ENCODE measurements around the gene EFNB2.

Gene EFNB2

DNA sequence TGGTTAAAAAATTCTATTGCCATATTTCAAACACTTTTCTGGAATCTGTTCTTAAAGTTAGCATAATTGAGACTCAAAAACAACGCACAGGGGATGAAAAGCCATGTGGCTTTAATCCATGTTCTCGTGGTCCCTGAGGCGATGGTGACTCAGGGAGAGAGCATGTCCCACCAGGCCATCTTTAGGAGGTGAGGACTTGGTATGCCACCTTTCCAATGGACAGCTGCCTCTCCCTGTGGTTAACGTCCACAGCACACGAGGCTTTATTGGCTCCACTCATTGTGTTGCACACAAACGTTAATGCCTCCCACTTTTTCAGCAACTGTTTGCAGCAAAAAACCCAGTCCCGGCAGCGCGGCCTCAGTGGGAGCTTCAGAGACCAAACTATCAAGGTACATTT is 51.4 kb downstream of the EFNB2 start:
- DNase-seq (ENCODE audit: low spot score), result no peak

DNA sequence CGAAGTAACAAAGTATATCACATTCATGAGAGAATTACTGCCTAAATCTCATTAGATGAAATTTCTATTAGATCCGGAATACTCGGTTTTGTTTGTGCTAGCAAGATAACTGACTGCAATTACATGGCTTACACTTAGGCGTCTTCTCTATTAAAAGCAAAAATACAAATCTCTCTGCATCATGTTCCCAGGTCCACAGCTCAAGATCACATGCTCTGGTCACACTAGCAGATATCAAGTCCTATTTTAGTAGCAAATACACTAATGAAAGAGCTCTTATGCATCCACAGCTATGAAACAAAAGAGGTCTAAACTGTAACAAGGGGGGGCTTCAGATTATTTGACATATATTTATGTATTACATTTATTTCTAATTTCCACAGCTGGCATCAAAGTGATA is 53.5 kb downstream of the EFNB2 start:
- DNase-seq (ENCODE audit: low spot score), result no peak

DNA sequence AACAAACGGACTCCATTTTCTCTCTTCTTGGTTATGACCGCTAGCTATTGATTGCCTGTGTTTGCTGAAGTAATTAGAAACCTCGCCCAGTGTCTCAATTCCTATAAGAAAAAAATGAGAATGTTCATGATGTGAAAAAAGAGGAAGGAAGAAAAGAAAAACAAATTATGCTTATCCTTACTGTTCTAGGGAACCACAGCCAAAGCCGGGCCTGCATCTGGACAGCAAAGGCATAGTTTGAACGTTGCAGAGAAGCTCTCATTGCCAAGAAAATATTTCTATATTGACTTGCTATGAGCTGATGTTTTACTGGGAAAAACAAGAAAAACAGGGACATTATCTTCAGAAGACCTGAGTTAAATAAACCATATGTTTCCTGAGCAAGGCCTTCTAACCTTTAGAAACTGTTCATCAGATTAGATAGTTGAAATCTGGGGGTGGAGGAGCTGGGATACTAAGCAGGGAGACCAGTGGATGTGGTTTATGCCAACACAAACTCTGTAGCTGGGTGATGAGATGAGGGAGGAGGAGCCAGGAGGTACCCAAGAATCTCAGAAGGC is 55.0 kb downstream of the EFNB2 start:
- no peak for DNase-seq (ENCODE audit: low spot score)

DNA sequence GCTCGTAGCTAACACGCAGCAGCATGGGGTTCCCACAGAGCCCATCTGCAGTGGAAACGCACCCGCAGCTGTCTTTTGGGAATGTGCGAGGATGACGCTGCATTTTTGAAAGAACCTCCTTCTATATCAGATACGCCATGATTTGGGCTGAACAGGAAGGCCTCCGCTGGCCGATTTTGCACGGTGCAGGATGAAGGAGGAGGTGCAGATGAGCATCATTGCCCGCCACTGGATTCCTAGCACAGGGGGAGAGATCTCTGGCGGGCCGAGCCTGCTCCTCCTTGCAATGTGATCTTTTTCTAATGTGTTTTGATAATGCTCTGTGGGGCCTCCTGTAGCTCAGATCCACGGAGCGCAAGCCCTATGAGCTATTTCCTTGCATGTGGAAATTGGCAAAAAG is 55.5 kb downstream of the EFNB2 start:
- no peak for DNase-seq (ENCODE audit: low spot score)

DNA sequence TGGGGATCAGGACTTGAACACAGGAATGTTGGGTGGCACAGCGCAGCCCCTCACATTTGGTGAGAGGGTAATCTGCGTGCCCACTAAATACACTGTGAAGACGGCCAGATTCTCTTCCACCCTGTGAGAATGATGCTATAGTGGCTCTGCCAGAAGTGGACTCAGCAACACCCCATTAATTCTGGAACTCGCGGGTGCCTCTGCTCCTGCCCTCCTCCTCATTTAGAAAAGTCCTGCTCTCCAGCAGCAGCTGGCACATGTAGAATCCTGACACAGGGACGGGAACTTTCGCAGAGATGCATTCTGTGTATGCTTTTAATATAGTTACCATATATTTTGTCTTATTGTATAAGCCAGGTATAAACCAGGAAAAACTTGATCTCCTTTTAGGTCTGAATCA is 57.3 kb downstream of the EFNB2 start:
- DNase-seq (ENCODE audit: low spot score), result no peak

DNA sequence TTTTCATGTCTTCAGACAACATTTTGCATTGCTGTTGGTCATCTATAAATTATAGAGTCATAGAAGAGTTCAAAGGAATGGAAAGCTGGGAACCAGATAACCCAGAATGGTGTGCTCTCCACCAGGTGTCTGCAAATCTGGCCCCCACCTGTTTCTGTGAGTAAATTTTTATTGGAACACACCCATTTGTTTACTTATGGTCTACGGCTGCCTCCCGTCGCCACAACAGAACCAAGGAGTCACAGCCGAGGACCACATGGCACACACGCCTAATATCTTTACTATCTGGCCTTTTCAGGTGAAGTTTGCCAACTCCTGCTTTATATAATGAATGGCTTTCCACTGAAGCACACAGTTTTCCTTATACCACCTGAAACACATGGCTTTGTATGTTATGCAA is 58.2 kb downstream of the EFNB2 start:
- no peak for DNase-seq (ENCODE audit: low spot score)

DNA sequence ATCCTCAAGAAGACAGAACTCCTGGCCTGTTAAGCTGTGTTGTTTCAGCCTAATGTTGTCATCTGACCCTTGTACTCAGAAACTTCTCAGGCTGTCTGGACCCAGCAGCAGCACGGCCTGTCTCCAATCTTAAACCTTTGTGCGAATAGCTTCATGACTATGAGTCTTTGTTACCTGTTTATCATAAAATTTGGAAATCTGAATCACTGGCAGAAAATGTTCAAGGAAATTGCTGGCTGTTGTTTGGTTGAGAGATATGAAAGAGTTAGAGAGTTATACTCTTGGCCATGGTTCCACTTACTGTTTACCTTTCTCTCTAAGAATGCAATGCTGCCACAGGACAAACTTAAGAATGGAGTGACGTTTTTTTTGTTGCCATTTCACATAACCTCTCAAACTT is 59.6 kb downstream of the EFNB2 start:
- no peak for DNase-seq (ENCODE audit: low spot score)

DNA sequence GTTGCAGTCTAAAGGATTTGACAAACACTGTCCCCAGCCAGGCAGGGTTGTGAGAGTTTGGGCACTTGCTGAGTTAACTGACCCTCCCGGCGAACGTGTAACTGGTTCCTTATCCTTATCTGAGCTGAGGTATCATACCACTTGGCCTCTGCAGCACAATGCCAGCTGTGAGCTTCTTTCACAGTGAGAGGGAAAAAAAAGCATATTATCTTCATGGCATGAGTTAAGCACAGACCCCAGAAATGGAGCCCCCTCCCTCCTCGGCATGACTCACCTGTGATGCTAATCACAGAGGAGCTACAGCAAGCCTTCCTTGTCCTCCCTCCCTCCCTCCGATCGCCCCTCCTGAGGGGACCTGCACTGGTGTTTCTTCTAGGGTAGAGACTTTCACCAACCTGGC is 60.5 kb downstream of the EFNB2 start:
- no peak for DNase-seq (ENCODE audit: low spot score)

DNA sequence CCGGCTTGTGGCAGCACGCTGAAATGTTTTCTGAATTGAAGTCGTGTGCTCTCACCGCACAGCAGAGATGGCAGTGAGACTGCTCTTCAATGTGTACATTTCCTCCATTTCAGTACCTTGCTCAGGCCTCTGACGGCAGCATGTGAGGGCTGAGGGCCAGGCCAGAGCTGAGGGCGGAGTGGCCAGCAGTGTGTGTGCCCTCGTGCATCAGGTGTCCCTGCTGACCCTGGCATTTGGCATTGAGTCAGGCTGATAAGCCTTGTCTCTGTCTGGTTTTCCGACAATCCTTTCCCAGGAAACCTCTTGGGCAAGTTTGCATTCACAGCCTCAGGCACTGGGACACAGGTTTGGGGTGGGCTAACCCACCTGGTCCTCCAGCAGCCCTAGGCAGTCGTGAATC is 62.3 kb downstream of the EFNB2 start:
- no peak for DNase-seq (ENCODE audit: low spot score)

DNA sequence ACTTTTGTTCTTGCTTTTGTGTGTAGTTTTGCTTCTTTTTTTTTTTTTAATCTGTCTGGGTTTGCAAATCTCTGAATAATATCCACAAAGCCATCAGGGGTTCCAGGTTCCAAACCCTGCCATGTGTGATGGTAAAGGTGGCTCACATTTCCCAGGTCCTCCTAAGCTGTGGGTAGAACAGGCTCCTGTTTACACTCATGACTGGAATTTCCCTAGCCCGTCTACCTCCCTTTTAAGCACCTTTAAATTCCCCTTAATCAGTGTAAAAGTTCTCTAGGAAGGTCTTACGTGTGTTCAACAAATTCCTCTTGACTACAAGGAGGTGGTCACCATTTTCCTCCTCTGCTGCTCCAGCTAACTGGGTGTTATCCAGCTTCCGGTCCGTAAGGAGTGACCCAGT is 62.8 kb downstream of the EFNB2 start:
- DNase-seq (ENCODE audit: low spot score), result no peak

DNA sequence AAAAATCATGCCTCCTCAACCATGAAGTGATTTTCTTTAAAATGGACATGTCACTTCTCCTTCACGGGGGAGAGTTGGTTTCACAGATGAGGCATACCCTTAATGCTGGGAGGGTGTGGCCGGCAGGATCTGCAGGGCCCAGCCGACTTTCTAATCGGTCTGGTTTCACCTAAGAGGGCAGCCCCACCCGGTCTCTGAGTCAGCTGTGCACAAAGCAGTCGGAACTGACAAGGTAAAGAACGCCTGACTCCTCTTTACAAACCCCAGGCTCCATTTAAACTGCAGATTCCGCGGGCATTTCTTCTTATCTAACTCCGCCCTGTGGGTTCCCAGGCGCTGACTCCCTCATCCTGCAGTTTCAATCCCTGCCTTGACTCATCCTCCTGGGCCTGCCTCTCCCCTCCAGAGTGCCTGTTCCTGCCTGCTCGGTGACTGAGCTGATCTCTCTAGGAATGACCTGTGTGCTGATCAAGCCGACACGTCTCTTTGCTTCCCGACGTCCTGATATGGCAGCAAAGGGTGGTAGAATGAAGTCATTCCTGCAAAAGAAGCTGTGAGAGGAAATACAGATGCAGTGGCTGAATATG is 63.4 kb downstream of the EFNB2 start:
- DNase-seq (ENCODE audit: low spot score), result no peak

DNA sequence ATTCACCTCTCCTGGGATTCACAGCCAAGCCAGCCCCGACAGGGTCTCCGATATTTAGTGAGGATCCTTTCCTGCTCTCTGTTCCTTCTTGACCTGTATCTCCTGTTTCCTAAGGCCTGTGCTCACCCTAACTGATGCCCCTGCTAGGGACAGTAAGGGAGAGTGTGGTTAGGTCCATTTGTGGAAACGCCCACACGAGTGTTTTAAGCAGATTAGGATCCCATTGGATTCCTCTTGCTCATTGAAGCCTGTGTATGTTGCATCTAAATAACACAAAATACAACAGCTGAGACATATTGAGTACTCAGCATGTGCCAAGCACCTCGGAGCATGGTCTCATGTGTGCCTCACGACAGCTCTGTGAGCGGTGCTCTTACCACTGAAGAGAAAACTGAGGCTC is 64.9 kb downstream of the EFNB2 start:
- DNase-seq (ENCODE audit: low spot score), result no peak

DNA sequence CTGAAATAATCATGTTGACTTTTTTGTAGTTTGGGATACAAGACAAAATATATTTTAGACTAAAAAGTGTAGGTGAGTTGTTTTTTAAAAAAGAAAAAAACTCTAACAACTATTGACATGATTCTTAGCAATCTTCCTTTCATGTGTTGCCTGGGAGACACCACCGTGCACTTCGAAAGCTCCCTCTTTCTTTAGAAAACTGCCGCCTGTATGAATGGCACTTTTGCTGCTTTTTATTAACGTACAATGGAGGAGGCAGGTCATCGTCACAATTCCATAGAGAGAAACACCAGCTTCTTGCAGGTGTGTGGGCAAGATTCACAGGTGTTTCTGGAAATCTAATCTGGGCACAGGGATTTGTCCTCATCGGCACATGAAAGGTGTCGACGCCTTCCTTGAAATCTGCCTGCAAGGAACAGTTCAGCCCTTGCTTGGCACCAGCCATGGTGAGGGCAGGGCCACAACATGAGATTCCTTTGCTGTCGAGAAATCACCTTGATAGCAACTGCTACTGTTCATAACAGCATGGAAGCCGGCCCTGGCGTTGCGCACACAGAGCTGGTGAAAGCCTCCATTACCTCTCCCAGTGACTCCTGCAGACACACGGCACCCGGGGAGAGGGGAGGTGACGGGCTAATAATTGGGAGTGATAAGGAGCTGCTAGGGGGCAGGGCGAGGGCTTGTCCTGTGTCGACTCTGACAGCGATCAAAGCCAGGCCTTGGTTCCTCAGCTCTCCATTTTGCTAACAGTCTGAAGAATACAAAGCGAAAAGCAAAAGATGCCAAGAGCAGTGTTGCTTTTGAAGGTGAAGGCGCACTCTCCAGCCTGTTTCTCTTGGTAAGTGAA is 66.5 kb downstream of the EFNB2 start:
- no peak for DNase-seq (ENCODE audit: low spot score)

DNA sequence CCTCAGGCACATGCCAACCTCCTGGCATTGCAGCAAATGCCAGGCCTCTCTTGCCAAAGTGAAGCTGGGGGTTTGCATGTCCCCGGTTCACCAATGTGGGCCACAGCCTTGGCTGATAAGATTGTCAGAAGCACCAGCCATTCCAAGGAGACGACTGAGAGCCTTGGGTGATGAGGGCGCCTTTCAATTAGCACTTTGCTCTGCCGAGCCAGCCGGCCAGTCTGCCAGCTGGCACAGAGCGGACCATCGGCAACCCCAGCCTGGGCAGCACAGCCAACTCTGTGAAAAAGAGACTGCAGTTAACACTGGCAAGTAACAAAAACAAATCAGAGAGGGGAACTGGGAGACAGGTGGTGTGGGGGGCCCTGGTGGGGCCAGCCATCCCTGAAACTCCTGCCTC is 67.3 kb downstream of the EFNB2 start:
- no peak for DNase-seq (ENCODE audit: low spot score)

DNA sequence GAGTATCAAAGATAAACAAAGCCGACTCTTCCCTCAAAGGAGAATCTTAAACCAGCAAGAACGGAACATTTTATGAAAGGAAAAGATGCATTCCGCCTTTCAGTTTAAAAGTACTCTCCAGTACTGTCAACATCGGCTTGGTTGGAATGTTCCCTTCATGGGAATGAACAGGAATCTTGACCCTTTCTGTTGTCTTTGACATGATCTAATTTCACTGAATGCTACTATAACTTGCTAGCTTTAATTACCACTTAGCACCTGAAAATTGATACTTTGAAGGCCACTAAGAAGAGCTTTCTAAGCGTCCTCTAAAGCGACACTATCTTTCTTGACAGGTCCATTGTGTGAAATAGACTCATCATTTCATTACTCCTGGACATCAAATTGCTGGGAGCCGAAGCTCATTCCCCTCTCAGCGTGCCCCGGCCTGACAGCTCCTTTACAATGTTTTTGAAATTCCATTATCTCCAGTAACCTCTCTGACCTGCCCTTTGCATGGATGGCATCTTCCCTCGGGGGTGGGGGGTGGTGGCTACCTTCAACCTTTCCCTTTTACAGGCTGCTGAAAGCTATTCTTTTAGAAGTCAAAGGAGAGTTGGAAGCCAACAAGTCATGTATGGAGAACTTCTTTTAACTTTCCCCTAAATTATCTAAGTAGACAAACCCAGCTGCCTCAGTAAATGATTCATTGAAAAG is 67.9 kb downstream of the EFNB2 start:
- DNase-seq (ENCODE audit: low spot score), result no peak

DNA sequence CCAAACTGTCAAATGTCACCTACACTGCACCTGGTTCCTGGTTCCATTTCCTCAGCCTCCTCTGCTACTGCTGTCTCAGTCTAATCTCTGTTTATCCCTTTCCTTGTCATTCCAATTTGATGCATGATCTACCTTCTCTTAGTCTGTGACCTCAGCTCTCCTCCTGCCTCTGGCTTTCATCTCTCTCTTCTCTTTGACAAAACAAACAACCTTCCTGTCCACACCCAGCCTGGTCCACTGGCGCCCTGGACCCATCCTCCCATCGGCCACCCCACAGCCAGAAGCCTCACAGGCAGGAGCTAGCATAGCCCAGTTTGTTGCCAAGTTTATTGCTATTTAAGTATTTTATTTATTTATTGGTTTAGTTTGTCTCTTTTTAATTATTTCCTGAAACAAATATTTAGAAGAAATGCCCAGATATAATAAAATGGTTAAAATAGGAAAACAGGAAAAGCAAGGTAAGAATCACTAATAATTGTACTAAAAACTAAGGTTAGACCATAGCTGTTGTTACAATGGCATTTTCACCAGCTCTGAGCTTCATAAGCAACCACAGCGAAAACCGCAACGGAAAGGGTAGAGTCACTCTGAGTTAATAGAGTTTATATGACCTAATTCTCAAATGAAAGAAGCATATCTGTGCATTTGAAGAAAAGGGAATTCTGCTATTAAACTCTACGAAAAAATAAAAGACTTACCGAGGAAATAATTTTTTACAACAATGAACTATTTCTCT is 68.6 kb downstream of the EFNB2 start:
- DNase-seq (ENCODE audit: low spot score), result no peak

DNA sequence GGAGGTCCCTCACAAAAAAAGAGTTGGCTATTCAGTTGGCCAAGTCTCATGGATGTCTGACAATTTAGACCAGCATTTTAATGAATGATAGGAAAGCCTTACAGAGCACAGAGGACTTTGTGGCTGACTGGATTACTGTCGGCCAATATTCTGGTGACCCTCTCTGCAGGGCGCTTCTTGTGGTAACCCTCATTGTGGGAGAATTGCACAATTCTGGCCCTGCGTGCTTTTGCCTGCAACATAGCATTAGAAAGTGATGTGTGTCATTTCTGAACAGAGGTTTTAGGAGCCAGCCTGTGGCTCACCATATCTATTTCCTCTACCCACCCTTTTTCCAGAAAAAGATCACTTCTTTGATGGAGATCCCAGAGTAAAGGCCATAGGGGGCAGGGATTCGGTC is 71.4 kb downstream of the EFNB2 start:
- DNase-seq (ENCODE audit: low spot score), result no peak

DNA sequence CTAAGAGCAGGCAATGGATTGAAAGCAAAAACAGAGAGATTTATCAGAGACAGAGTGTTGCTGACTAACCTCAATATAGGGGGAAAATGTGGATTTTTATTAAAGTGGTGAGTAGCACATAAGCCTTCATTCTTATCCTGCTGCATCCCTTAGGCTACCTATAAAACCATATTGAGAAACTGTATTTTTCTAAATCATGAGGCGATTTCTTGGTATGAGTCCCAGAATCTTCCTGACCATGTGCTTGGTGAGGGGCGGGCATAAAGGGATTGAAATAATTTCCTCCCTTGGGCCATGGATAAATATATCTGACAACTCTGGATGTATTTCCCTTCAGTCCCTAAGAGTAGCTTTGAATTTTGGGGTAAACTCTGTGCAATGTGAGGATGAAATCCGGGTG is 72.8 kb downstream of the EFNB2 start:
- no peak for DNase-seq (ENCODE audit: low spot score)

DNA sequence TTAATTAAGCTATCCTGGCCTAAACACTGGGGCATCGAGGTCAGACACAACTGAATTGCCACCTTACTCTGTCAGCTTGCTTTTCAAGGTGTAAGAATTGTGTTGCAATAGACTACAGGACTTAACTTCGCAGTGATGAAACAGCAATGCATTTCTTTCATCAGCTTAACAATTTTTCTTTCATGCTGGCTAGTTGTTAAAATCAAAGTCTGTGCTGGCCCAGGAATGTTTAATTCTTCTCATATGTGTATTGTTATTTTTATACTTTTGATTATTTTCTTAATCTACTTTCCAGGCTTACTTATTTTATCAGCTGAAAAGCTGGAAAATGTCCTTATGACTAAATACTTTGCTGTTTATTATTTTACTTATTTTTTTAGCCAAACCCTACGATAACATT is 79.7 kb downstream of the EFNB2 start:
- no peak for DNase-seq (ENCODE audit: low spot score)

DNA sequence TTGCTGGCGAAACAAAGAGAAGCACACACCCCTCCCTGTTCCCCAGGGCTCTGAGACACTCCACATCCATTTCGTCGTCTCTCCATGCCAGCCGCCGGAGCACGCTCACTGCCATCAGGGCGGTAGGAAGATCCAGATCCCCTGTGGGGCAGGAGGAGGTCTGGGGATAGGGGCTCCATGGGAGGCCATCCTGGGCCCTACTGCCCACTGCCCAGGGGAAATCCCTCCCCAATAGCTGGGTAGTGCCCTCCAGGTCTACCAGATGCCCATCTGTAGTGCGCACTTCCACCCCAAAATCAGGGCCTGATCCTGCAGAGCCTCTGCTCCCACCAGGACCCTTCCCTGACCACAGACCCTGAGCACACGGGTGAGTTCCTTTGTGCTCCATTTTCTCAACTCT is 80.3 kb downstream of the EFNB2 start:
- no peak for DNase-seq (ENCODE audit: low spot score)

DNA sequence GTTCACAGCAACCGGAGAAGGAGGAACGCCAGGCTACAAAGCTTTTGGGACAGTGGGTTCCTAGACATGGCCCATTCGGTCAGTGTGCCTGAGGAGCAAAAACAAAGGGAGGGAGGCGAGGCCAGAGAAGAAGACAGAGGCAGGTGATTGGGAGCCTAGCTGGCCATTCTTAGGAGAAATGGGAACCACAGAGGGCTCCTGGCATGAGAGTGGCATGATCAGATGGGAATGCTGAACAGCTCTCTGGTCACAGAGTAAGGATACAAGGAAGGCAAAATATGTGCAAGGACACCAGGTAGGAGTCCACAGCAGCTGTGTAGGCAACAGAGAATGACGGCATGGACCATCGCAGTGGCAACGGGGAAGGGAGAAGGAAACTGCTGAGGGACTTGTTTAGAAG is 82.4 kb downstream of the EFNB2 start:
- no peak for DNase-seq (ENCODE audit: low spot score)

DNA sequence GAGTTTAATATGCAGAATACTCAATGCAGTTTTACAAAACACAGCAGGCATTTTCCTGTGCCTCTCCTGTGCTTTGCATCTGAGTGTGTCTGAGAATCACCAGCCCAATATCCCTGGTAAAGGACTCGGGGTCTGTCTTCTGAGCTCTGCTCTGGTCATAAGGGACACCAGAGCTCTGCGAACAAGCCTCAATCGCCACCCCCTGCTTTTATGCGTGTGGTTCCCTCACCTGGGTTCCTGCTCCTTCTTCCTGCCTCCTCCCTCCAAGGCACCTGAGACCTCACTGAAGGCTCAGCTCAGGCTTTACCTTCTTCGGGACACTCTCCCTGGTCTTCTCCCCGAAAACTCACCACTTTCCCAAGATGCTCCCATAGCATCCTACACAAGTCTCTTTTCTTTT is 84.5 kb downstream of the EFNB2 start:
- no peak for DNase-seq (ENCODE audit: low spot score)
